ENCODE data around the gene CAPN14. TPM values are rescaled to one million over a fixed set of nuclear protein-coding genes. Genes with fewer than 3 reads are reported as not detected.

Gene CAPN14
- total RNA-seq, 4 donors from 2014 or later = 124 to 316 (median 198) TPM

DNA sequence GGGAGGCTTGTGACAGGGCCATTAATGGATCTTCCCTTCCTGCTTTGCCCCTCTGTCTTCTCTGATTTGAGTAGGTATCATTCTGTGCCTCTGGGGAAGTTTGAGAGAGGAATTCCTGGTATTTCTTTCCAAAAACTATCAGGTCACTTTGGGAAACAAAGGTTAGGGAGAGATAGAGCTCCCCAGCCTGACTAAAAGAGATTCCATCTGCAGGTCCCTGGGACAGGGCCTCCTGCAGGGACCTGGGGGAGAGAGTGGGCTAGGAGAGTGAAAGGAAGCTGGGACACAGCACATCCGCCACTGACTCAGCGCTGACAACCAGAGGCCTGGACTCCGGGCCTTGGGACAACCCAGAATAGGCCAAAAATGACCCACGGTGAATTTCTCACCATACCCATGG lies 85.4 kb downstream of the CAPN14 start:
- WGBS, 2 donors = 61 to 78% methylated on average over 4 of the region's 4 CpGs
- H3K4me3 ChIP-seq = no peak overlapping the region
- H3K4me1 ChIP-seq = peaks cover 0 to 16% (median 3%) of the 10 kb centered on the region in 3 donors
- no peaks in the 10 kb centered on the region for H3K36me3 ChIP-seq
- no peak for TF ChIP-seq POLR2A (IDR thresholded peaks at IDR 0.05)
- TF ChIP-seq, protein P1, sequence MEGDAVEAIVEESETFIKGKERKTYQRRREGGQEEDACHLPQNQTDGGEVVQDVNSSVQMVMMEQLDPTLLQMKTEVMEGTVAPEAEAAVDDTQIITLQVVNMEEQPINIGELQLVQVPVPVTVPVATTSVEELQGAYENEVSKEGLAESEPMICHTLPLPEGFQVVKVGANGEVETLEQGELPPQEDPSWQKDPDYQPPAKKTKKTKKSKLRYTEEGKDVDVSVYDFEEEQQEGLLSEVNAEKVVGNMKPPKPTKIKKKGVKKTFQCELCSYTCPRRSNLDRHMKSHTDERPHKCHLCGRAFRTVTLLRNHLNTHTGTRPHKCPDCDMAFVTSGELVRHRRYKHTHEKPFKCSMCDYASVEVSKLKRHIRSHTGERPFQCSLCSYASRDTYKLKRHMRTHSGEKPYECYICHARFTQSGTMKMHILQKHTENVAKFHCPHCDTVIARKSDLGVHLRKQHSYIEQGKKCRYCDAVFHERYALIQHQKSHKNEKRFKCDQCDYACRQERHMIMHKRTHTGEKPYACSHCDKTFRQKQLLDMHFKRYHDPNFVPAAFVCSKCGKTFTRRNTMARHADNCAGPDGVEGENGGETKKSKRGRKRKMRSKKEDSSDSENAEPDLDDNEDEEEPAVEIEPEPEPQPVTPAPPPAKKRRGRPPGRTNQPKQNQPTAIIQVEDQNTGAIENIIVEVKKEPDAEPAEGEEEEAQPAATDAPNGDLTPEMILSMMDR (IDR thresholded peaks at IDR 0.05) = no peak
- H3K9me3 ChIP-seq = no peaks in the 10 kb centered on the region
- intact Hi-C loops (cut with DNase I) = no loop called here
- peaks cover 0 to 27% (median 3%) of the 10 kb centered on the region in 4 donors for H3K27me3 ChIP-seq
- H3K27ac ChIP-seq = no peak overlapping the region
- DNase-seq = no peak

DNA sequence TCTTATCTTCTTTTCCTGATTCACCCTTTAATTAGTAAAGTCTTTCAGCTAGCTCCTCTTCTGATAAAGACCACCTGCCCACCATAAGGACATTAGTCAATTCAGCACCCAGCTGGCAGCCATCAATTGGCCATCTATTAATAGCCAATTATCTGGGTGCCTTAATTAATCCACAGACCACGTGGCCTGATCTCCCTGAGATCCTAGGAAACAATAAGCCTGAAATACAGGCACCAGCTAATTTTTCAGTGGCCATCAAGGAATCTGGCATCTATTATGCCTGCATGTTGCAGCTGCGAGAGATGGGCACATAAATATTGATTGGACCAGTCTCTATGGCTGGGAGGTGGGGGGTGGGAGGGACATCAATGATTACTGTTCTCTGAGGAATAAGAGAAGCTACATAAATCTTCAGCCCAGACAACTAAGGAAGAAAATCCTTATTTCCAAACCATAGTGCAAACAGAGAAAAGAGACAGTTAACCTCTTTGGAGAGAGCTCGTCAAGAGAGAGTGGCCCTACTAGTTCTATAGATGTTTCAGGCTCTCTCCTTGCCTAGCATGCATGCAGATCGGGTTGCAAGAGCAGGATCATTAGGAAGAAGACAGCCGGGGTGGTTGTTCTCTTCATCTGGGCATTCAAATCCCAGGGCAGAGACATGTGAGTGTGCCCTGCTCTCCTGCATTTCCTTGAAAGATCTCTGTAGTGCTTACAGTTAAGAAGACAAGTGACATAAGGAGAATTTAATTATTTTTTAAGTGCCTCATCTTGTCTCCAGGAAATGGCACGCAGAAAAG lies 87.7 kb downstream of the CAPN14 start:
- intact Hi-C loops (cut with DNase I) = no loop called here
- DNase-seq = no peak
- Histone ChIP-seq H3K27ac (no peak overlapping the region), H3K9me3 (no peaks in the 10 kb centered on the region), H3K36me3 (no peaks in the 10 kb centered on the region), H3K27me3 (peaks cover 0 to 4% (median 0%) of the 10 kb centered on the region in 4 donors), H3K4me1 (no peaks in the 10 kb centered on the region), H3K4me3 (no peak overlapping the region)
- no peak for TF ChIP-seq POLR2A (IDR thresholded peaks at IDR 0.05)
- TF ChIP-seq, protein P1 (IDR thresholded peaks at IDR 0.05) = no peak
- WGBS, 2 donors = 64 to 77% methylated on average over 6 of the region's 6 CpGs

DNA sequence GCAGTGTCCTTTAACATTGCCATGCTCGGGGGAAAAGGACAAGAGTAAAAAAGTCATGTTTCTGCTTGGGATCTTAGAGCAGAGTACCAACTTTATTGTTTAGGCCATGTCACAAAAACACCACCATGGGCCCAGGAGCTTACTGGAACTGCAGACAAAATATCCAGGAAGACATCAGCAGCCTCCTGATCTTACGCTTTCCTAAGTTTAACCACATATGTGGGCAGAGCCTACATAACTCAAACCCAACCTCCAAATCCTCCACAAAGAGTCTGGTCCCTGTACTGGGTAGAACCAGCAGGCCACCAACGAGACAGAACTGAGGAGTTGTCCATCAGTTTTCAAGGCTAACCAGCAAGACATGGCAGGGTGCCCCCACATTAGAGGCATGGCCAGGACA lies 89.4 kb downstream of the CAPN14 start:
- 82 to 89% methylated on average over 2 to 3 of the region's 3 CpGs for WGBS, 2 donors

DNA sequence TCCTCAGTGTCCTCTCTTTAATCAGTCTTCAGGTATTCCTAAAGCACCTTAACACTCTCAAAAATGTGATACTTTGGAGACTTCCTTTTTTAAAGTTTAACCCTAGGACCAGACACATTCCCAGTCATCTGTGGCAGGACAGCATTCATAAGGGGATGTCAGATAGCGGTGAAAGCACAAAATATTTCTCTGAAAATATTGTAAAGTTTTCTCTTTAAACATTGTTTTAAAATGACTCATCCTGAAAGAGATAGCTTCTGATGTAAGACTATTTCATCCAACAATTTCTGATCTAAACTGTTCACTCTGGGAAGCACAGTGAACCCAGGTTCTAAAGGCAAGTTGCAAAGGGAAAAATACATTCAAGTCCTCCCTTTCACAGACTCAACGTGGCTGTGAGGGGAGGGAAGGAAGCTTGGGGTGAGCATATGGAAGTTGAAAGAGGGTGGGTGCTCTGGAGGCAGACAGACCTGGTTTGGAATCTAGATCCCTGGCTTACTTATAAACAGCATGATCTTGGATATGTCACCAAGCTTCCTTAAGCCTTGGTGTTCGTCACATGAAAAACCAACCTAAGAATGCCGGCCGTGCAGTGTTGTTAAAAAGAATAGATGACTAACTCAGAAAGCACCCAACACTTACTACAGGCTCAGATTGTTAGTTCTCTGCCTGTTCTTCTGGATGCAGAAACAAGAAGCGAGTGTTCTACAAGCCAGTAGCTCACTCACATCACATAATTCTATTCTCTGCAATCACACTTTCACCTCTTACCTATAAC lies 91.2 kb downstream of the CAPN14 start:
- no peak for DNase-seq
- no peaks in the 10 kb centered on the region for H3K4me1 ChIP-seq
- no peaks in the 10 kb centered on the region for H3K27me3 ChIP-seq
- WGBS, 2 donors = 69 to 76% methylated on average over 6 of the region's 6 CpGs
- intact Hi-C loops (cut with DNase I) = no loop called here
- no peak overlapping the region for H3K27ac ChIP-seq
- no peaks in the 10 kb centered on the region for H3K36me3 ChIP-seq
- H3K9me3 ChIP-seq = no peaks in the 10 kb centered on the region
- no peak for TF ChIP-seq POLR2A (IDR thresholded peaks at IDR 0.05)
- TF ChIP-seq, protein P1 (IDR thresholded peaks at IDR 0.05) = no peak
- no peak overlapping the region for H3K4me3 ChIP-seq

More for the DNA sequence above, 89.4 kb downstream of the CAPN14 start:
- Histone ChIP-seq H3K27me3 (no peaks in the 10 kb centered on the region), H3K27ac (no peak overlapping the region), H3K4me3 (no peak overlapping the region), H3K9me3 (no peaks in the 10 kb centered on the region), H3K36me3 (no peaks in the 10 kb centered on the region), H3K4me1 (no peaks in the 10 kb centered on the region)
- intact Hi-C loops (cut with DNase I) = no loop called here
- TF ChIP-seq POLR2A (IDR thresholded peaks at IDR 0.05) = no peak
- TF ChIP-seq, protein P1 (IDR thresholded peaks at IDR 0.05) = no peak
- DNase-seq = no peak

DNA sequence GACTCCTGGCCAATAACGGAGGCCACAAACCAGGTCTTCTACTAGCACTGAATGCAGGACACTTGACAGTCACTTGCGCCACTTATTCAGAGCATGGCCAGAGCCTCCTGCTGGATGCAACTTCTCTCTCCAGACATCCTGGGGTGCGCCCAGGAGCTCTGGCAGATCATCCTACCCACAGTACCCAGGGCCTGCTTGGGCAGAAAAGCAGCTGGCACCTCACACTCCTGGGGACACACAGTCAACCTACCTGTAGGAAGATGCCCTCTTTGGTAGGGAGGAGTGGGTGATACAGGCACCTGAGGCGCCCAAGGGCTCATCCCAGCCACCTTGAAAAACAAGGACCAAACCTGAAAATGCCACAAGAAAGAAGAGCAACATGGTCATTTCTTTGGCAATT lies 92.4 kb downstream of the CAPN14 start:
- WGBS, 2 donors = 100% methylated on average over 1 to 2 of the region's 4 CpGs
- H3K4me3 ChIP-seq = no peak overlapping the region
- no peak for TF ChIP-seq POLR2A (IDR thresholded peaks at IDR 0.05)
- TF ChIP-seq, protein P1 (IDR thresholded peaks at IDR 0.05) = no peak

More for the DNA sequence above, 92.4 kb downstream of the CAPN14 start:
- Histone ChIP-seq H3K36me3 (peaks cover 0 to 6% (median 0%) of the 10 kb centered on the region in 3 donors), H3K27me3 (no peaks in the 10 kb centered on the region), H3K27ac (no peak overlapping the region), H3K4me1 (no peaks in the 10 kb centered on the region), H3K9me3 (no peaks in the 10 kb centered on the region)
- intact Hi-C loops (cut with DNase I) = no loop called here
- no peak for DNase-seq
